Fibroblast of villous mesenchyme (primary cell): ENCODE measurements around the gene TRIM33. TPM values are rescaled to one million over a fixed set of nuclear protein-coding genes. Genes with fewer than 3 reads are reported as not detected.
"Not testable (repeated sequence)": the region's sequence is repeated elsewhere in the genome, so short reads cannot be mapped to it uniquely, and the experiment has no call there.

Source experiments
- DNase-seq: peaks from one replicate; pipeline ENCODE4 v3.0.0-alpha.2; 2010; ENCODE audit warnings: low read depth
- H3K4me3 ChIP-seq: 2 replicates; pipeline ENCODE4 v1.5.1; 2011; ENCODE audit warnings: low read depth, mild to moderate bottlenecking, low read length
- CTCF ChIP-seq: IDR thresholded peaks from 2 replicates; pipeline ENCODE4 v1.5.1; 2012; ENCODE audit warnings: low read depth, mild to moderate bottlenecking, low read length; ENCODE audit not compliant: insufficient read depth
- total RNA-seq: library from RNA; depleted of rRNA; stranded (reverse); fragments of >200 nt; gene quantifications from 2 replicates; pipeline ENCODE4 v1.2.3, GENCODE V29; 2012

The TRIM33 gene
- total RNA-seq, 1 donor = 36.3 TPM

GRCh38 chr1:114386129-114387009 lies 124.6 kb downstream of the TRIM33 start:
- H3K4me3 ChIP-seq = no peak overlapping the region
- DNase-seq = no peak
- TF ChIP-seq CTCF = no peak

- no peak overlapping the region for H3K4me3 ChIP-seq
- no peak for DNase-seq
- no peak for TF ChIP-seq CTCF
These were observed 126.1 kb downstream of the TRIM33 start for GRCh38 chr1:114384922-114385321.

GRCh38 chr1:114379987-114380386 lies 131.0 kb downstream of the TRIM33 start:
- no peak for DNase-seq
- TF ChIP-seq CTCF = no peak
- no peak overlapping the region for H3K4me3 ChIP-seq

GRCh38 chr1:114379358-114379757 lies 131.6 kb downstream of the TRIM33 start:
- DNase-seq = no peak
- no peak overlapping the region for H3K4me3 ChIP-seq
- no peak for TF ChIP-seq CTCF

- DNase-seq = no peak
- no peak overlapping the region for H3K4me3 ChIP-seq
- no peak for TF ChIP-seq CTCF
These were observed 133.6 kb downstream of the TRIM33 start for GRCh38 chr1:114377356-114377755.

- DNase-seq = peak; percentile 58
These were observed 141.1 kb downstream of the TRIM33 start for GRCh38 chr1:114369930-114370329.

GRCh38 chr1:114369266-114369919 lies 141.6 kb downstream of the TRIM33 start:
- not testable (repeated sequence) for H3K4me3 ChIP-seq, DNase-seq

More at GRCh38 chr1:114369930-114370329, 141.1 kb downstream of the TRIM33 start:
- no peak for TF ChIP-seq CTCF
- no peak overlapping the region for H3K4me3 ChIP-seq
